Neural cell (in vitro differentiated cells): ENCODE data around the gene BCAN.

Experiments used
- EP300 ChIP-seq: fragments of 450-650 bp; conservative IDR thresholded peaks from 2 replicates; pipeline ENCODE4 v1.6.1; 2014; ENCODE audit warnings: antibody characterized with exemption, mild to moderate bottlenecking, moderate library complexity; ENCODE audit not compliant: poor library complexity, severe bottlenecking
- EZH2 ChIP-seq: fragments of 200-600, 300-800 bp; shearing (Covaris generic), sonication (generic); IDR thresholded peaks from 2 replicates; pipeline ENCODE4 v1.6.1; 2014; ENCODE audit warnings: antibody characterized with exemption, low read length, borderline replicate concordance, mild to moderate bottlenecking; ENCODE audit not compliant: insufficient read depth, poor library complexity, severe bottlenecking
- MXI1 ChIP-seq: fragments of 450-650 bp; conservative IDR thresholded peaks from 2 replicates; pipeline ENCODE4 v1.6.1; 2014; ENCODE audit warnings: antibody characterized with exemption, mild to moderate bottlenecking; ENCODE audit not compliant: poor library complexity, severe bottlenecking
- POLR2AphosphoS5 ChIP-seq: IDR thresholded peaks from 2 replicates; pipeline ENCODE4 v1.6.1; 2012
- RAD21 ChIP-seq: fragments of 450-650 bp; conservative IDR thresholded peaks from 2 replicates; pipeline ENCODE4 v1.6.1; 2014; ENCODE audit warnings: antibody characterized with exemption, mild to moderate bottlenecking, moderate library complexity
- SMC3 ChIP-seq: fragments of 450-650 bp; conservative IDR thresholded peaks from 2 replicates; pipeline ENCODE4 v1.6.1; 2014; ENCODE audit warnings: antibody characterized with exemption, mild to moderate bottlenecking, moderate library complexity; ENCODE audit not compliant: poor library complexity
- TF ChIP-seq, protein P1 (sequence below): fragments of 450-650 bp; IDR thresholded peaks from 2 replicates; pipeline ENCODE4 v1.5.1; 2014; ENCODE audit warnings: antibody characterized with exemption, mild to moderate bottlenecking, moderate library complexity; ENCODE audit not compliant: poor library complexity, severe bottlenecking
- TF ChIP-seq, protein P2 (sequence below): IDR thresholded peaks from 2 replicates; pipeline ENCODE4 v1.6.1; 2012; ENCODE audit warnings: borderline replicate concordance

DNA sequence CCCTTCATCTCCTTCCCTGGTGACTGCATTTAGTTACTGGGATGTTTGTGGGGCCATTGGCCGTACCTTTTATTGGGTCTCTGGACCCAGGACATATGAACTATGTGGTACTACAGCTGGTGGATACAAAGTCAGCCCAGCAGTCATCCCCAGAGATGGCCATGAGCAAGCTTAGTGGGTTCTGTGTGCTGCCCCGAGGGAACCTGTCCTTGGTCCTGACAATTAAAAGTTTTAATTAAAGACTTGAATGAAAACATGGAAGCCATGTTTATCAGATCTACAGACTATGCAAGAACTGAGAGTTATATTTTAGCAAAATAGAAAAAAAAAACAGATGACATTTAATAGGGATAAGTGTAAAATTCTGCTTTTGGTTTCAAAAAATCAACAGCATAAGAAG, 38.1 kb downstream of the BCAN start:
- TF ChIP-seq, protein P1, sequence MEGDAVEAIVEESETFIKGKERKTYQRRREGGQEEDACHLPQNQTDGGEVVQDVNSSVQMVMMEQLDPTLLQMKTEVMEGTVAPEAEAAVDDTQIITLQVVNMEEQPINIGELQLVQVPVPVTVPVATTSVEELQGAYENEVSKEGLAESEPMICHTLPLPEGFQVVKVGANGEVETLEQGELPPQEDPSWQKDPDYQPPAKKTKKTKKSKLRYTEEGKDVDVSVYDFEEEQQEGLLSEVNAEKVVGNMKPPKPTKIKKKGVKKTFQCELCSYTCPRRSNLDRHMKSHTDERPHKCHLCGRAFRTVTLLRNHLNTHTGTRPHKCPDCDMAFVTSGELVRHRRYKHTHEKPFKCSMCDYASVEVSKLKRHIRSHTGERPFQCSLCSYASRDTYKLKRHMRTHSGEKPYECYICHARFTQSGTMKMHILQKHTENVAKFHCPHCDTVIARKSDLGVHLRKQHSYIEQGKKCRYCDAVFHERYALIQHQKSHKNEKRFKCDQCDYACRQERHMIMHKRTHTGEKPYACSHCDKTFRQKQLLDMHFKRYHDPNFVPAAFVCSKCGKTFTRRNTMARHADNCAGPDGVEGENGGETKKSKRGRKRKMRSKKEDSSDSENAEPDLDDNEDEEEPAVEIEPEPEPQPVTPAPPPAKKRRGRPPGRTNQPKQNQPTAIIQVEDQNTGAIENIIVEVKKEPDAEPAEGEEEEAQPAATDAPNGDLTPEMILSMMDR = no peak
- TF ChIP-seq SMC3 = no peak
- TF ChIP-seq EZH2 = no peak
- no peak for TF ChIP-seq POLR2AphosphoS5
- TF ChIP-seq RAD21 = no peak
- no peak for TF ChIP-seq EP300
- TF ChIP-seq, protein P2, sequence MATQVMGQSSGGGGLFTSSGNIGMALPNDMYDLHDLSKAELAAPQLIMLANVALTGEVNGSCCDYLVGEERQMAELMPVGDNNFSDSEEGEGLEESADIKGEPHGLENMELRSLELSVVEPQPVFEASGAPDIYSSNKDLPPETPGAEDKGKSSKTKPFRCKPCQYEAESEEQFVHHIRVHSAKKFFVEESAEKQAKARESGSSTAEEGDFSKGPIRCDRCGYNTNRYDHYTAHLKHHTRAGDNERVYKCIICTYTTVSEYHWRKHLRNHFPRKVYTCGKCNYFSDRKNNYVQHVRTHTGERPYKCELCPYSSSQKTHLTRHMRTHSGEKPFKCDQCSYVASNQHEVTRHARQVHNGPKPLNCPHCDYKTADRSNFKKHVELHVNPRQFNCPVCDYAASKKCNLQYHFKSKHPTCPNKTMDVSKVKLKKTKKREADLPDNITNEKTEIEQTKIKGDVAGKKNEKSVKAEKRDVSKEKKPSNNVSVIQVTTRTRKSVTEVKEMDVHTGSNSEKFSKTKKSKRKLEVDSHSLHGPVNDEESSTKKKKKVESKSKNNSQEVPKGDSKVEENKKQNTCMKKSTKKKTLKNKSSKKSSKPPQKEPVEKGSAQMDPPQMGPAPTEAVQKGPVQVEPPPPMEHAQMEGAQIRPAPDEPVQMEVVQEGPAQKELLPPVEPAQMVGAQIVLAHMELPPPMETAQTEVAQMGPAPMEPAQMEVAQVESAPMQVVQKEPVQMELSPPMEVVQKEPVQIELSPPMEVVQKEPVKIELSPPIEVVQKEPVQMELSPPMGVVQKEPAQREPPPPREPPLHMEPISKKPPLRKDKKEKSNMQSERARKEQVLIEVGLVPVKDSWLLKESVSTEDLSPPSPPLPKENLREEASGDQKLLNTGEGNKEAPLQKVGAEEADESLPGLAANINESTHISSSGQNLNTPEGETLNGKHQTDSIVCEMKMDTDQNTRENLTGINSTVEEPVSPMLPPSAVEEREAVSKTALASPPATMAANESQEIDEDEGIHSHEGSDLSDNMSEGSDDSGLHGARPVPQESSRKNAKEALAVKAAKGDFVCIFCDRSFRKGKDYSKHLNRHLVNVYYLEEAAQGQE = no peak
- no peak for TF ChIP-seq MXI1
